ENCODE measurements around the gene HSPBP1. TPM values are rescaled to one million over a fixed set of nuclear protein-coding genes. Genes with fewer than 3 reads are reported as not detected.

Gene HSPBP1
- total RNA-seq, 4 donors from 2014 or later: 24.2 to 48.4 (median 31.2) TPM

- H3K36me3 ChIP-seq: no peaks in the 10 kb centered on the region
- no peaks in the 10 kb centered on the region for H3K27me3 ChIP-seq
- intact Hi-C loops (cut with DNase I): no loop called here
- no peak for DNase-seq
- H3K27ac ChIP-seq: peak within 1 kb of the TSS in 2 of 3 donors; percentile 17 to 58
- TF ChIP-seq CTCF (IDR thresholded peaks at IDR 0.05): no peak
- no peak for TF ChIP-seq POLR2A (IDR thresholded peaks at IDR 0.05)
- WGBS, 2 donors: 10 to 16% methylated on average over 15 to 22 of the region's 44 CpGs
- H3K9me3 ChIP-seq: no peaks in the 10 kb centered on the region
- peaks cover 7 to 14% of the 10 kb centered on the region in 2 donors for H3K4me1 ChIP-seq
- peak within 1 kb of the TSS in 1 of 3 donors; percentile 32 for H3K4me3 ChIP-seq (replicated peaks in 1 of 3)
Observed at GRCh38 chr19:55283548-55284377, 3.9 kb upstream of the HSPBP1 start, which contains the start of gene BRSK1. Gene BRSK1, plus strand, starts transcription at chr19:55283997. Its CDS starts 446 bp downstream, at chr19:55284443.

- DNase-seq: no peak
- Histone ChIP-seq H3K4me1 (peaks cover 7 to 14% of the 10 kb centered on the region in 2 donors), H3K27me3 (no peaks in the 10 kb centered on the region), H3K4me3 (replicated peaks in 1 of 3) (peak overlapping the region; percentile 56 to 79 (median 61)), H3K9me3 (no peaks in the 10 kb centered on the region), H3K27ac (peak overlapping the region in 2 of 3 donors; percentile 49 to 75), H3K36me3 (peaks cover 5 to 12% of the 10 kb centered on the region in 2 donors)
- intact Hi-C loops (cut with DNase I): no loop called here
- TF ChIP-seq CTCF (IDR thresholded peaks at IDR 0.05) (no peak), POLR2A (IDR thresholded peaks at IDR 0.05) (no peak)
- 5 to 9% methylated on average over 14 to 23 of the region's 23 CpGs for WGBS, 2 donors
Observed at GRCh38 chr19:55279340-55279739, 570 bp downstream of the HSPBP1 start.

- H3K4me3 ChIP-seq (replicated peaks in 1 of 3): no peak overlapping the region
- H3K27ac ChIP-seq: no peak overlapping the region
- H3K36me3 ChIP-seq: peaks cover 10 to 12% of the 10 kb centered on the region in 2 donors
- no peaks in the 10 kb centered on the region for H3K9me3 ChIP-seq
- H3K4me1 ChIP-seq: peaks cover 7 to 14% of the 10 kb centered on the region in 2 donors
- 83% methylated on average over 12 to 13 of the region's 13 CpGs for WGBS, 2 donors
- no peaks in the 10 kb centered on the region for H3K27me3 ChIP-seq
- no peak for TF ChIP-seq POLR2A (IDR thresholded peaks at IDR 0.05)
- TF ChIP-seq CTCF (IDR thresholded peaks at IDR 0.05): no peak
- no peak for DNase-seq
- intact Hi-C loops (cut with DNase I): no loop called here
Observed at GRCh38 chr19:55278391-55279135, 1.3 kb downstream of the HSPBP1 start.

- no peak for DNase-seq
- peaks cover 12 to 16% of the 10 kb centered on the region in 2 donors for H3K36me3 ChIP-seq
- no peak overlapping the region for H3K27ac ChIP-seq
- WGBS, 2 donors: 88 to 93% methylated on average over 12 to 17 of the region's 17 CpGs
- TF ChIP-seq CTCF (IDR thresholded peaks at IDR 0.05): no peak
- TF ChIP-seq POLR2A (IDR thresholded peaks at IDR 0.05): no peak
- intact Hi-C loops (cut with DNase I): no loop called here
- no peaks in the 10 kb centered on the region for H3K9me3 ChIP-seq
- peaks cover 7 to 14% of the 10 kb centered on the region in 2 donors for H3K4me1 ChIP-seq
- no peaks in the 10 kb centered on the region for H3K27me3 ChIP-seq
- no peak overlapping the region for H3K4me3 ChIP-seq (replicated peaks in 1 of 3)
Observed at GRCh38 chr19:55277494-55277893, 2.4 kb downstream of the HSPBP1 start.
